Large intestine (tissue), 3 donors: ENCODE data around the gene SLC28A1. TPM values are rescaled to one million over a fixed set of nuclear protein-coding genes. Genes with fewer than 3 reads are reported as not detected.
"Not testable (repeated sequence)": the region's sequence is repeated elsewhere in the genome, so short reads cannot be mapped to it uniquely, and the experiment has no call there.

Experiments
- DNase-seq, 2 donors: peaks; one replicate each; pipeline versions ENCODE4 v3.0.0 to v3.0.0-alpha.2; 2013
- H3K27ac ChIP-seq: one replicate; pipeline ENCODE4 v1.5.1; 2013; ENCODE audit warnings: low read length
- H3K27me3 ChIP-seq: 2 replicates; pipeline ENCODE4 v1.6.1; 2013; ENCODE audit warnings: low read length; ENCODE audit not compliant: control insufficient read depth, insufficient read depth
- H3K36me3 ChIP-seq: 2 replicates; pipeline ENCODE4 v1.6.1; 2013; ENCODE audit warnings: low read length; ENCODE audit not compliant: control insufficient read depth, insufficient read depth
- H3K4me1 ChIP-seq: one replicate; pipeline ENCODE4 v1.6.1; 2013; ENCODE audit warnings: low read length; ENCODE audit not compliant: control insufficient read depth, insufficient read depth
- H3K4me3 ChIP-seq: one replicate; pipeline ENCODE4 v1.5.1; 2013; ENCODE audit warnings: low read length
- H3K9me3 ChIP-seq: one replicate; pipeline ENCODE4 v1.6.1; 2013; ENCODE audit warnings: mild to moderate bottlenecking, low read depth, low read length, moderate library complexity; ENCODE audit not compliant: control insufficient read depth
- WGBS: methylation state at CpG from one replicate; pipeline ENCODE4 v1.1.5; 2013; ENCODE audit warnings: low lambda C conversion rate; ENCODE audit not compliant: insufficient coverage; 5-methylcytosine and 5-hydroxymethylcytosine counted together
- polyA plus RNA-seq: library from polyadenylated mRNA; unstranded; fragments of 120-200 nt; gene quantifications from one replicate; pipeline ENCODE4 v1.2.1, GENCODE V29; 2013

SLC28A1 gene
- polyA plus RNA-seq, 1 donor = 33.1 TPM

- no CpG with 5 or more reads among the region's 2 CpGs for WGBS
- peaks cover 17% of the 10 kb centered on the region for H3K36me3 ChIP-seq
Measured at GRCh38 chr15:84921121-84921520, 36.7 kb downstream of the SLC28A1 start.

GRCh38 chr15:84922530-84922929 lies 38.1 kb downstream of the SLC28A1 start:
- Histone ChIP-seq H3K27me3 (no peaks in the 10 kb centered on the region), H3K4me3 (no peak overlapping the region), H3K9me3 (no peaks in the 10 kb centered on the region), H3K27ac (no peak overlapping the region), H3K4me1 (peaks cover 18% of the 10 kb centered on the region), H3K36me3 (peaks cover 20% of the 10 kb centered on the region)
- WGBS = 91% methylated on average over 4 of the region's 13 CpGs
- DNase-seq = no peak

More at GRCh38 chr15:84921121-84921520, 36.7 kb downstream of the SLC28A1 start:
- no peak for DNase-seq
- Histone ChIP-seq H3K27ac (no peak overlapping the region), H3K27me3 (no peaks in the 10 kb centered on the region), H3K9me3 (no peaks in the 10 kb centered on the region), H3K4me1 (peaks cover 10% of the 10 kb centered on the region), H3K4me3 (no peak overlapping the region)

- peak overlapping the region; percentile 66 for H3K27ac ChIP-seq
- DNase-seq = peak in 1 of 2 donors; percentile 51
- H3K27me3 ChIP-seq = no peaks in the 10 kb centered on the region
- no peak overlapping the region for H3K4me3 ChIP-seq
- H3K9me3 ChIP-seq = no peaks in the 10 kb centered on the region
- H3K4me1 ChIP-seq = peaks cover 27% of the 10 kb centered on the region
- peaks cover 15% of the 10 kb centered on the region for H3K36me3 ChIP-seq
- no CpG with 5 or more reads among the region's 4 CpGs for WGBS
Measured at GRCh38 chr15:84924077-84924731, 39.7 kb downstream of the SLC28A1 start.

- H3K27me3 ChIP-seq, H3K4me3 ChIP-seq, H3K9me3 ChIP-seq: not testable (repeated sequence)
- Histone ChIP-seq H3K27ac (peak overlapping the region; percentile 66), H3K4me1 (peaks cover 34% of the 10 kb centered on the region), H3K36me3 (peaks cover 15% of the 10 kb centered on the region)
- peak; percentile 40 to 68 for DNase-seq
- no CpG with 5 or more reads among the region's 17 CpGs for WGBS
Measured at GRCh38 chr15:84924821-84925569, 40.5 kb downstream of the SLC28A1 start.

- WGBS = 100% methylated on average over 1 of the region's 1 CpG
- peaks cover 14% of the 10 kb centered on the region for H3K36me3 ChIP-seq
- no peak overlapping the region for H3K4me3 ChIP-seq
Measured at GRCh38 chr15:84925906-84926305, 41.4 kb downstream of the SLC28A1 start.

GRCh38 chr15:84926491-84927230 lies 42.2 kb downstream of the SLC28A1 start:
- Histone ChIP-seq H3K27me3 (no peaks in the 10 kb centered on the region), H3K4me1 (peaks cover 40% of the 10 kb centered on the region), H3K27ac (peak overlapping the region; percentile 88), H3K9me3 (no peaks in the 10 kb centered on the region), H3K4me3 (no peak overlapping the region), H3K36me3 (peaks cover 9% of the 10 kb centered on the region)
- WGBS = no CpG with 5 or more reads among the region's 3 CpGs
- no peak for DNase-seq

More at GRCh38 chr15:84925906-84926305, 41.4 kb downstream of the SLC28A1 start:
- Histone ChIP-seq H3K9me3 (no peaks in the 10 kb centered on the region), H3K27me3 (no peaks in the 10 kb centered on the region), H3K4me1 (peaks cover 40% of the 10 kb centered on the region), H3K27ac (no peak overlapping the region)
- DNase-seq = no peak

- peaks cover 14% of the 10 kb centered on the region for H3K36me3 ChIP-seq
- no CpG with 5 or more reads among the region's 6 CpGs for WGBS
- H3K4me1 ChIP-seq = peaks cover 40% of the 10 kb centered on the region
- DNase-seq = no peak
- H3K27ac ChIP-seq = peak overlapping the region; percentile 91
- no peaks in the 10 kb centered on the region for H3K27me3 ChIP-seq
- H3K9me3 ChIP-seq = no peaks in the 10 kb centered on the region
- H3K4me3 ChIP-seq = no peak overlapping the region
Measured at GRCh38 chr15:84928843-84929168, 44.3 kb downstream of the SLC28A1 start.

- peak; percentile 97 to 99 for DNase-seq
- 0% methylated on average over 1 of the region's 5 CpGs for WGBS
Measured at GRCh38 chr15:84929795-84930603, 45.5 kb downstream of the SLC28A1 start.

GRCh38 chr15:84934942-84935729 lies 50.7 kb downstream of the SLC28A1 start:
- Histone ChIP-seq H3K9me3 (no peaks in the 10 kb centered on the region), H3K4me1 (peaks cover 5% of the 10 kb centered on the region), H3K4me3 (no peak overlapping the region), H3K27me3 (no peaks in the 10 kb centered on the region), H3K27ac (no peak overlapping the region), H3K36me3 (peaks cover 21% of the 10 kb centered on the region)
- no CpG with 5 or more reads among the region's 21 CpGs for WGBS
- DNase-seq = no peak

More at GRCh38 chr15:84929795-84930603, 45.5 kb downstream of the SLC28A1 start:
- Histone ChIP-seq H3K4me1 (peaks cover 32% of the 10 kb centered on the region), H3K4me3 (no peak overlapping the region), H3K27ac (peak overlapping the region; percentile 91), H3K36me3 (peaks cover 14% of the 10 kb centered on the region), H3K27me3 (no peaks in the 10 kb centered on the region), H3K9me3 (no peaks in the 10 kb centered on the region)
